Measurements from ENCODE around the gene ELOVL6. TPM values are rescaled to one million over a fixed set of nuclear protein-coding genes. Genes with fewer than 3 reads are reported as not detected.

ELOVL6 gene
- total RNA-seq, 3 donors from 2014 or later: 9.3 to 11.2 (median 10.1) TPM

DNA sequence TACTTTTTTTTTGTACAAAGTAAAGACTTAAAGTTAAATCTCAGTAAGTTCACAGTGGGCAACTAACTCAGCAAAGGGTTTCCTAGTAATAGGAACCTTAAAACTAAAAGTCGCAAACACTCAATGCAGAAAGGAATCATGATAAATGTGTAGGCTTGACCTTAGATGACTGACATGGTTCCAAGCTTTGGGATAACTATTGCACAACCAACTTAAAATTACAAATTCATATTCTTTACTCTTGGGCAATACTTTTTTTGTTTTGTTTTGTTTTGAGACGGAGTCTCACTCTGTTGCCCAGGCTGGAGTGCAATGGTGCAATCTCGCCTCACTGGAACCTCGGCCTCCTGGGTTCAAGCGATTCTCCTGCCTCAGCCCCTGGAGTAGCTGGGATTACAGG, 8.2 kb downstream of the ELOVL6 start:
- Mint-ChIP-seq H3K36me3 (ENCODE audit: insufficient read depth) (peaks cover 3% of the 10 kb centered on the region), H3K27me3 (ENCODE audit: low read depth) (no peaks in the 10 kb centered on the region), H3K4me3 (no peak overlapping the region), H3K4me1 (ENCODE audit: low read depth) (peaks cover 9% of the 10 kb centered on the region), H3K9me3 (no peaks in the 10 kb centered on the region)
- DNase-seq (no peak), ATAC-seq (no peak)

DNA sequence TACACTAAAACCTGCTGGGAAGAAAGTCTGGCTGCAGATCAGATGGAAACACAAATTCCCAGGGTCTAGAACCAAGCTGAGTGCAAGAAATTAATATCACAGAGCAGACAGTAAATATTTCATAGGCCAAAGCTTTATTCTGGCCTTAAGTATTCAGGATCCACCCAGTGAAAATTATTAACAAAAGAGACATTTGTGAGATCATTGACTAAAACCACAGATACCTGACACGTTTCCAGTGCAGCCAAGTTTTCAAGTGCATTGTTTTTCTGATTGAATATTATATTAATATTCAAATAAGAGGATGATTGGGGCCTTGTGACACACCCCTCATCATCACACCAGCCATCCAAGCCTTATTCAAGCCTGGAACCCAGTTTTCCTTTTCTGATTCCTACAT, 10.3 kb downstream of the ELOVL6 start:
- no peak overlapping the region for H3K4me3 Mint-ChIP-seq

DNA sequence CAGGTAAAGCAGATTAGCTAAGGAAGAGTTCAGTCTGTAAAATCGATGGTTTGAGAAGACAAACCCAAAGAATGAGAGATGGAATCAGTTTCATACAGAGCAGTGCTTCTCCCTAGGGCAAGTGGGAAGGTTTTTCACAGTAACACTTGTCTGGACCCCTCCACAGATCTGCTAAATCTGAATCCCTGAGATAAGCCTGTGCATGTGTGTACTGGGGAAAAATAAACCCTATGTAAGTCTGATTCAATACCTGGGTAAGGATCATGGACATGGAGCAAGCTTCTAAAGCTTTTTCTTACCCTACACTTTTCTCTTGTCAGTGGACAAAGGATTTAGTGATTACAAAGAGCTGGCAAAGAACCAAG, 13.6 kb downstream of the ELOVL6 start:
- Mint-ChIP-seq H3K9me3 (no peaks in the 10 kb centered on the region), H3K4me1 (ENCODE audit: low read depth) (peaks cover 3% of the 10 kb centered on the region), H3K4me3 (no peak overlapping the region), H3K36me3 (ENCODE audit: insufficient read depth) (peaks cover 3% of the 10 kb centered on the region), H3K27me3 (ENCODE audit: low read depth) (no peaks in the 10 kb centered on the region)
- DNase-seq: no peak
- no peak for ATAC-seq

More for the DNA sequence above, 10.3 kb downstream of the ELOVL6 start:
- Mint-ChIP-seq H3K36me3 (ENCODE audit: insufficient read depth) (peaks cover 3% of the 10 kb centered on the region), H3K27me3 (ENCODE audit: low read depth) (no peaks in the 10 kb centered on the region), H3K4me1 (ENCODE audit: low read depth) (peaks cover 4% of the 10 kb centered on the region), H3K9me3 (no peaks in the 10 kb centered on the region)
- DNase-seq (no peak), ATAC-seq (no peak)

DNA sequence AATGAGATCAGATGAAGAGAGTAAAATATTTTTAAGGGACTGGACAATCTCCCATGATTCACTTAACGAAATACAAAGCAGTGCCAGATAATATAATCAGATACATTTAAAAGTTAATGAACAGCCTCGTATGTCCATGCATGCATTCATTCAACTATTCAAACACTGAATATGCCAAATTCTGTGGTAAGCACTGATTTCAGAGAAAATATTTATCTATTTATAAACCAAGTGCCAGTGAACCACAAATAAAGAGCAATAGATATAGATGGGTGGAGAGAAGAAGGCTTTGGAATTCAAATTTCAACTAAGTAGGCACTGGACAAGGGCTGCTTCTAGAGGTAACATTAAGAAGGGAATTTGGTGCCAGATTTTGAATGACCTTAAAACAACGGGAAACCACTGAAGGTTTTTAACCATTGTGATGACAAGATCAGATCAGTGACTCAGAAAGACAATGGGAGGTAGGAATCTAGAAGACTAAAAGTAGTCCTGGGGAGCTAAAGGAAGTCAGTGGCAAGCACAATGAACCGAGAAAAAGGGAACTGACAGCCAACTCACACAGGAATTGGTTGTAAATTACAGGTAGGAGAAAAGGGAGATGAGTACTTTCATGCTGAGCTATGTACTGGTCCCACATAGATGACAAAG, 14.2 kb downstream of the ELOVL6 start:
- Mint-ChIP-seq H3K4me3 (no peak overlapping the region), H3K27me3 (ENCODE audit: low read depth) (no peaks in the 10 kb centered on the region), H3K4me1 (ENCODE audit: low read depth) (peaks cover 3% of the 10 kb centered on the region), H3K9me3 (no peaks in the 10 kb centered on the region), H3K36me3 (ENCODE audit: insufficient read depth) (peaks cover 3% of the 10 kb centered on the region)
- DNase-seq (no peak), ATAC-seq (no peak)

DNA sequence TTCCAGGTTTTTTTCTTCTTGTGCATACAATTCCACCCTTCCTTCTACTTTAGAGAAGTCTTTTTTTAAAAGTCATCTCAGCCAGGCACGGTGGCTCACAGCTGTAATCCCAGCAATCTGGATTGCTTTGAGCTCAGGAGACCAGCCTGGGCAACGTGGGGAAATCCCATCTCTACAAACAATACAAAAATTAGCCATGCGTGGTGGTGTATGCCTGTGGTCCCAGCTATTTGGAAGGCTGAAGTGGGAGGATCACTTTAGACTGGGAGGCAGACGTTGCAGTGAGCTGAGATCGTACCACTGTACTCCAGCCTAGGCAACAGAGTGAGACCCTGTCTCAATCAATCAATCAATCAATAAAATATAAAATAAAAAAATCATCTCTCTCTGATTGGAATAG, 14.8 kb downstream of the ELOVL6 start:
- ATAC-seq (no peak), DNase-seq (no peak)
- Mint-ChIP-seq H3K27me3 (ENCODE audit: low read depth) (no peaks in the 10 kb centered on the region), H3K4me1 (ENCODE audit: low read depth) (peaks cover 3% of the 10 kb centered on the region), H3K4me3 (no peak overlapping the region), H3K36me3 (ENCODE audit: insufficient read depth) (peaks cover 3% of the 10 kb centered on the region), H3K9me3 (no peaks in the 10 kb centered on the region)

DNA sequence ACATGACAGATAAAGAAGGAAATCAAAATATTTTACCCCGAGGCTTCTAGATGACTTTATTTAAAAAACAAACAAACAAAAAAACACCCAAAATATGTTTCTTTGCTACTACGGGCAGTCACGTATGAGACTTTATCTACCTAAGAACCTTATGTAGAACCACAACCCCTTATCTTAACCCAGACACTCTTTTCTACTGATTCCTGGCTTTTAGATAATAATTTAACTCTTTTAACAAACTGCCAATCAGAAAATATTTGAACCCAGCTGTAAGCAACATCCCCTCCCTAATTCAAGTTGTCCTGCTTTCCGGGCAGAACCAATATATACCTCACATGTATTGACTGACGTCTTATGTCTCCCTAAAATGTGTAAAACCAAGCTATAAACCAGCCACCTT, 15.4 kb downstream of the ELOVL6 start:
- no peak for DNase-seq
- H3K9me3 Mint-ChIP-seq: no peaks in the 10 kb centered on the region
- no peaks in the 10 kb centered on the region for H3K27me3 Mint-ChIP-seq (ENCODE audit: low read depth)
- no peak overlapping the region for H3K4me3 Mint-ChIP-seq
- ATAC-seq: no peak
- peaks cover 3% of the 10 kb centered on the region for H3K36me3 Mint-ChIP-seq (ENCODE audit: insufficient read depth)
- peaks cover 3% of the 10 kb centered on the region for H3K4me1 Mint-ChIP-seq (ENCODE audit: low read depth)

DNA sequence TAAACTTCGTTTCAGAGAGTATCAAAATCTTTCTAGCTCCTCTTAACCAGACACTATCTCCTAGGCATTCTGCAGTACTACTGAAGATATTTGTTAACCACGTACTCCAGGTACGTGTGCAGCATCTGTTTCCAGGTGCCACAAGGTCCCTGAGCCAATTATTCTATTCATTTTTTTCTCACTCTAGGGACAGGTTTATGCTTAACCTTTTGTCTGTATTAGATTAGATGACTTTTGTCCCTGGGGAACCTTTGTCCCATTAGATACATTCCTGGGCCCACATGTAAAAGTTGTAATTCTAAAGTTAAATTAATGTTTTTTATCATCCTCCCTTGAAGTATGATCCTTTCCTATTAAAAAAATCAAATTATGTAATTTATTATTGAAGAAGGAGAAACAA, 16.5 kb downstream of the ELOVL6 start:
- Mint-ChIP-seq H3K27me3 (ENCODE audit: low read depth) (no peaks in the 10 kb centered on the region), H3K36me3 (ENCODE audit: insufficient read depth) (peaks cover 3% of the 10 kb centered on the region), H3K9me3 (no peaks in the 10 kb centered on the region), H3K4me1 (ENCODE audit: low read depth) (peaks cover 3% of the 10 kb centered on the region), H3K4me3 (no peak overlapping the region)
- no peak for ATAC-seq
- no peak for DNase-seq

DNA sequence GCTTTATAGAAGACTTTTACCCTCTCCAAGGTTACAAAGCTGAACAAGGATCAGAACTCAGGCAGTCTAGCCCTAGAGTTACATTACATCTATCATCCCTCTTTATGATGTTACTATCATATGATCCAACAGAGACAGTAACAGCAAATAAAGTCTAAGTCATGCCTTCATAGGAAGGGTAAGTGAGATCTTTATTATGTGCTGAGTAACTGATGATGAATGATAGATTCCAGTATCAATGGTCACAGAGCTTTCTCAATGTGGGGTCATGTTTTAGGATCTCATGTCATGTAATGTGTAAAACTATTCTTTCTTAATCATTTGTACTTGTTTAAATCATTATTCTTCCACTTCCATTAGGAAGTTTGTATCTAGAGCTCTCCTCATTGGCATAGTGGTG, 22.8 kb downstream of the ELOVL6 start:
- Mint-ChIP-seq H3K4me3 (no peak overlapping the region), H3K36me3 (ENCODE audit: insufficient read depth) (no peaks in the 10 kb centered on the region), H3K9me3 (no peaks in the 10 kb centered on the region), H3K27me3 (ENCODE audit: low read depth) (no peaks in the 10 kb centered on the region), H3K4me1 (ENCODE audit: low read depth) (no peaks in the 10 kb centered on the region)
- ATAC-seq: no peak
- no peak for DNase-seq

DNA sequence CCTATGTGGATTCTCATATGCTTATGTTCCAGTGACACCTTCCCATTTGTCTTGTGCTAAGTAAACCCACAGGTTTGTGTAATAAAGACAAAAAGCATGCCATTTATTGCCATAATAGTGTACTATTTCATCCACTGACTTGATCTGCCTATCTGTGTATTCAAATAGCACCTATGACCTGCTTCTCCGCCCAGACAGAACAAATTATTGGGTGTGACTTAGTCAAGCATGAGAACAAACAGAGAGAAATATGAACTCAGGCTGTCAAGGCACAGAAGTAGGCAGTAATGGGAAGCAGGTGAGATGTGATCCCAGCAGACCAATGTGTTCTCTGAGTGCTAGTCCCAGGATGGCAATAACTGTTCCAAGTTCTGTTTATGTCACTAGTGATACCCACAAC, 25.4 kb downstream of the ELOVL6 start:
- H3K9me3 Mint-ChIP-seq: no peaks in the 10 kb centered on the region
- DNase-seq (no peak), ATAC-seq (no peak)
- no peaks in the 10 kb centered on the region for H3K4me1 Mint-ChIP-seq (ENCODE audit: low read depth)
- no peak overlapping the region for H3K4me3 Mint-ChIP-seq
- no peaks in the 10 kb centered on the region for H3K27me3 Mint-ChIP-seq (ENCODE audit: low read depth)
- H3K36me3 Mint-ChIP-seq (ENCODE audit: insufficient read depth): no peaks in the 10 kb centered on the region

DNA sequence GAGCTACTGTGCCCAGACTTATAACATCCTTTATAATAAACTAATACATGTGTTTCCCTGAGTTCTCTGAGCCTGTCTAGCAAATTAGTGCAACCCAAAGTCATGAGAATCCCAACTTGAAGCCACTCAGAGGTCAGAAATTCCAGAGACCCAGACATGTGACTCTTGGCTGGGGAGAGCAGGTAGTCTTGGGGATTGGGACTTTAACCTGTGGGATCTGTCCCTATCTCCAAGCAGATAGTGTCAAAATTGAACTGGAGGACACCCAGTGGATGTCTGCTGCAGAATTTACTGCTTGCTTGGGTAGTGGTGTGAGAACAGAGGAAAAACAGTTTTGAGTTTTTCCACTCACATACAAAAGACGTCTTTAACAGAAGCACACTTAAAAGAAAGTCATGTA, 26.4 kb downstream of the ELOVL6 start:
- DNase-seq (no peak), ATAC-seq (no peak)
- no peak overlapping the region for H3K4me3 Mint-ChIP-seq
- H3K9me3 Mint-ChIP-seq: no peaks in the 10 kb centered on the region
- peaks cover 1% of the 10 kb centered on the region for H3K4me1 Mint-ChIP-seq (ENCODE audit: low read depth)
- no peaks in the 10 kb centered on the region for H3K36me3 Mint-ChIP-seq (ENCODE audit: insufficient read depth)
- no peaks in the 10 kb centered on the region for H3K27me3 Mint-ChIP-seq (ENCODE audit: low read depth)

DNA sequence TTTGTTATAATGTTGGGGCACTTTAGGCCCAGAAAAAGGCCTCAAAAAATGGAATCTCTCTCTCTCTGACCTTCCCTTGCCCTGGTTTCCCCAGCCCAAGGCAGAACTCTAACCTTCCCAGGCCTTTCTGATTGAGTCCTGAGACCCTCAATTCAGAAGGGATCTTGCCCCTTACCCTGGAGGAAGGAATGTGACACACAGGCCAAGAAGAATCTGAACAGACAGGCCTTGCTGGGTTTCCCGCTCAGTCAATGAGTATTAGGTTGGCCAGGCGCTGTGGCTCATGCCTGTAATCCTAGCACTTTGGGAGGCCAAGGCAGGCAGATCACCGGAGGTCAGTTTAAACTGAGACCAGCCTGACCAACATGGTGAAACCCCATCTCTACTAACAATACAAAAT, 27.6 kb downstream of the ELOVL6 start:
- Mint-ChIP-seq H3K9me3 (no peaks in the 10 kb centered on the region), H3K4me3 (no peak overlapping the region), H3K27me3 (ENCODE audit: low read depth) (no peaks in the 10 kb centered on the region), H3K4me1 (ENCODE audit: low read depth) (peaks cover 9% of the 10 kb centered on the region), H3K36me3 (ENCODE audit: insufficient read depth) (no peaks in the 10 kb centered on the region)
- no peak for ATAC-seq
- no peak for DNase-seq

DNA sequence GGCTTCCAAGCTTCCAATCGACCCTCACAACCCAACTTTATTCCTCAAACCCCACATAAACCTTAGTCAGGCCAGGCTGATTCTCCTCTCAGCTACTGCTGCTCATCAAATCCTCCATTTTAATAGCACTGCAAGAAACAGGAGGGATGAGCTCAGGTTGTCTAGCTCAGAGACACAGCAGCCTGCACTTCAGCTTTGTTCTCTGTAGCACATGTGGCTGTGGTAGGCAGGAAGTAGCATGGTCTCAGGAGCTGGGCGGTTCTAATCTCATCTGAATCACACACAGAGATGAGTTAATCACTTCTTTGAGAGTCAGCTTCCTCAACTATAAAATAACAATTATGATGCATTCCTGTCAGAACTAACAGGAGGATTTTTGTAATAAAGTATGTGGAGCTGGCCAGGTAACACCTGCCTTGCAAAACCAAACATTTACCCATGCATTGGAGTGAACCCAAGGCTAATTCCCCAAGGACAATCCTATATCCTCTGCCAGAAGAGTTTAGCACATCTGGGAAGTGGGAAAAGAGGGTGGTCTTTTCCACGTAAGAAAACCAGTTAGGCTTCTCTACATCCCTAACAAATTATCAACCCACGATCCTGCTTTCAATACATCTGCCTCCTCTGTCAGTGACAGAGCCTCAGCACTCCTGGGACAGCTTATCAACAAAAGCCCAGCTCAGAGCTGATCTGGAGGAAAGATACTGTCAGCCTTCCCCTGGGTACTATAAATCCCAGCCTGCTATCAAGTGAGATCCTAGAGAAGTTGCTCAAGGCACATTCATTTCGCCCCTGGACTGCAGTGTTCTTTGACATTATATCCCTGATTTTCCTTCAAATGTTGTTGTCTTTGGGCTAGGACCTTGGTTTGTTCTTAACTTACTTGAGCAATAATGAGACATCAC, 32.8 kb downstream of the ELOVL6 start:
- Mint-ChIP-seq H3K9me3 (peaks cover 3% of the 10 kb centered on the region), H3K27me3 (ENCODE audit: low read depth) (no peaks in the 10 kb centered on the region), H3K4me1 (ENCODE audit: low read depth) (peaks cover 34% of the 10 kb centered on the region), H3K4me3 (peak overlapping the region; percentile 39), H3K36me3 (ENCODE audit: insufficient read depth) (no peaks in the 10 kb centered on the region)
- ATAC-seq: peak; percentile 100
- peak; percentile 55 for DNase-seq

DNA sequence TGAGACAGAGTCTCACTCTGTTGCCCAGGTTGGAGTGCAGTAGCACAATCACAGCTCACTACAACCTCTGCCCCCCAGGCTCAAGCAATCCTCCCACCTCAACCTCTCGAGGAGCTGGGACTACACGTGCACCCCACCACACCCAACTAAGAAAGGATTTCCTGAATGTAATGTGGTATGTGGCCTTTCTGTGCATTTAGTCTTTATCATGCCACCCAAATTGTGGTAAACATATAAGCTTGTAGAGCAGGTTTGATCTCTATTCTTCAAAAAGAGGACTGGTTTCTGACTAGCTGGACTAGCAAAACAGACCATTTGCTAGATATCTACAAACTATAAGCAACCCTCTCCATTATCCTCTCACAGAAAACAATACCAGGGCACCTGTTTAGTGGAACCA, 33.6 kb downstream of the ELOVL6 start:
- no peak for DNase-seq
- no peaks in the 10 kb centered on the region for H3K36me3 Mint-ChIP-seq (ENCODE audit: insufficient read depth)
- no peaks in the 10 kb centered on the region for H3K27me3 Mint-ChIP-seq (ENCODE audit: low read depth)
- H3K9me3 Mint-ChIP-seq: peaks cover 3% of the 10 kb centered on the region
- H3K4me1 Mint-ChIP-seq (ENCODE audit: low read depth): peaks cover 34% of the 10 kb centered on the region
- ATAC-seq: peak in 1 of 2 donors; percentile 6
- no peak overlapping the region for H3K4me3 Mint-ChIP-seq

DNA sequence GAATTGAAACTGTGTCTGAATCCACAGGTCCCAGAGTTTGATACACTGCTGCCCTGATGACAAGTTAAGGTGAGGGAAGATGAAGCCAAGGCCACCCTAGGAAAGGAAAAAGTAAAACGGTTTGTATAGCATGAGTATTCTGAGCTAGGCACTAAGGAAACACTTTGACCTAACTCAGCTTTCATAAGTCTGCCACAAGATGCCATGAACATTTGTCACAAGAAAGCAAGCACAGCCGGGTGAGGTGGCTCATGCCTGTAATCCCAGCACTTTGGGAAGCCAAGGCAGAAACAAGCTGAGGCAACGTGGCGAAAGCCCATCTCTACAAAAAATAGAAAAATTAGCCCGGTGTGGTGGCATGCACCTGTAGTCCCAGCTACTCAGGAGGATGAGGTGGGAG, 34.2 kb downstream of the ELOVL6 start:
- no peaks in the 10 kb centered on the region for H3K36me3 Mint-ChIP-seq (ENCODE audit: insufficient read depth)
- no peak for ATAC-seq
- H3K27me3 Mint-ChIP-seq (ENCODE audit: low read depth): no peaks in the 10 kb centered on the region
- no peak for DNase-seq
- H3K4me3 Mint-ChIP-seq: no peak overlapping the region
- H3K9me3 Mint-ChIP-seq: peaks cover 3% of the 10 kb centered on the region
- H3K4me1 Mint-ChIP-seq (ENCODE audit: low read depth): peaks cover 34% of the 10 kb centered on the region
